CD4-positive, alpha-beta T cell treated with Interferon alpha-2 for 1 hour (primary cell): Measurements from ENCODE around the gene ZNF726.
A peak's percentile ranks its signal among the peaks of the same experiment; 100 is the strongest.
"Not testable (repeated sequence)": the region's sequence is repeated elsewhere in the genome, so short reads cannot be mapped to it uniquely, and the experiment has no call there.

ENCODE experiments used
- DNase-seq, 2 donors: peaks; one replicate each; pipeline ENCODE4 v3.0.0-alpha.2; 2020 to 2022

Gene ZNF726

GRCh38 chr19:23914402-23915286, at the start of gene ZNF726:
TSS of gene ZNF726 (plus strand) at chr19:23914886. CDS start at chr19:23914995, 109 bp downstream.
- peak; percentile 92 to 94 for DNase-seq

- no peak for DNase-seq
Observed at GRCh38 chr19:23867895-23868294, 46.8 kb upstream of the ZNF726 start.

- no peak for DNase-seq
Observed at GRCh38 chr19:23868630-23869029, 46.1 kb upstream of the ZNF726 start.

- no peak for DNase-seq
Observed at GRCh38 chr19:23872282-23872919, 42.3 kb upstream of the ZNF726 start.

- no peak for DNase-seq
Observed at GRCh38 chr19:23876261-23876660, 38.4 kb upstream of the ZNF726 start.

GRCh38 chr19:23876756-23877155, 37.9 kb upstream of the ZNF726 start:
- DNase-seq, result not testable (repeated sequence)

GRCh38 chr19:23882493-23882892, 32.2 kb upstream of the ZNF726 start:
- no peak for DNase-seq

- DNase-seq, result no peak
Observed at GRCh38 chr19:23884363-23884762, 30.3 kb upstream of the ZNF726 start.

- no peak for DNase-seq
Observed at GRCh38 chr19:23887642-23888041, 27.0 kb upstream of the ZNF726 start.

GRCh38 chr19:23896096-23896495, 18.6 kb upstream of the ZNF726 start:
- not testable (repeated sequence) for DNase-seq

- DNase-seq, result no peak
Observed at GRCh38 chr19:23896912-23897311, 17.8 kb upstream of the ZNF726 start.

GRCh38 chr19:23901360-23901759, 13.3 kb upstream of the ZNF726 start:
- no peak for DNase-seq

GRCh38 chr19:23904406-23904805, 10.3 kb upstream of the ZNF726 start:
- no peak for DNase-seq

- no peak for DNase-seq
Observed at GRCh38 chr19:23905771-23906170, 8.9 kb upstream of the ZNF726 start.

GRCh38 chr19:23906835-23907234, 7.9 kb upstream of the ZNF726 start:
- no peak for DNase-seq

GRCh38 chr19:23908165-23908564, 6.5 kb upstream of the ZNF726 start:
- DNase-seq, result no peak

GRCh38 chr19:23909222-23909621, 5.5 kb upstream of the ZNF726 start:
- no peak for DNase-seq

- DNase-seq, result no peak
Observed at GRCh38 chr19:23913931-23914330, 755 bp upstream of the ZNF726 start.

GRCh38 chr19:23916991-23917390, 2.3 kb downstream of the ZNF726 start:
- DNase-seq, result no peak

- DNase-seq, result no peak
Observed at GRCh38 chr19:23917856-23918255, 3.2 kb downstream of the ZNF726 start.

- DNase-seq, result no peak
Observed at GRCh38 chr19:23925285-23925684, 10.6 kb downstream of the ZNF726 start.

- DNase-seq, result no peak
Observed at GRCh38 chr19:23932878-23933277, 18.2 kb downstream of the ZNF726 start.

GRCh38 chr19:23937031-23937430, 22.3 kb downstream of the ZNF726 start:
- not testable (repeated sequence) for DNase-seq

- no peak for DNase-seq
Observed at GRCh38 chr19:23943411-23943810, 28.7 kb downstream of the ZNF726 start.
